K562 (cell line): ENCODE measurements around the gene DIAPH3. TPM values are rescaled to one million over a fixed set of nuclear protein-coding genes. Genes with fewer than 3 reads are reported as not detected.
A peak's percentile ranks its signal among the peaks of the same experiment; 100 is the strongest.

Experiments used
- ATAC-seq: fragments of 200-7000 bp; cut with Tn5 transposase; 3 replicates; pipeline ENCODE4 v1.9.1; 2020; ENCODE audit warnings: moderate library complexity
- BruUV-seq: library from RNA; stranded (reverse); fragments of 400-500 nt; replicated peaks from 2 replicates; lab custom pipeline; 2021; lab: Mats Ljungman, UMichigan
- CTCF ChIA-PET: fragments of 300-600 bp; formaldehyde crosslinking; extraction: SDS; loops from one replicate; lab custom pipeline; 2021; ENCODE audit warnings: low intra/inter-chr PET ratio; lab: Yijun Ruan, JAX
- POLR2A ChIA-PET: fragments of 300-600, 350-650 bp; sonication (Branson Sonifier 250); formaldehyde crosslinking; extraction: SDS; loops from one replicate; lab custom pipeline; 2021; ENCODE audit warnings: antibody characterized with exemption, inconsistent platforms; lab: Yijun Ruan, JAX
- DNase-seq, 4 experiments: peaks; one replicate each; pipeline versions ENCODE4 v3.0.0 to v3.0.0-alpha.2; 2011 to 2018; ENCODE audit warnings: low spot score in 3 of 4, mixed read lengths in 3 of 4; ENCODE audit errors: extremely low read depth in 1 of 4
- FAIRE-seq: peaks from 2 replicates; lab custom pipeline; 2011; peaks lifted over from hg19 to GRCh38; lab: Jason Lieb, UNC
- H2AFZ ChIP-seq: 2 replicates; pipeline ENCODE4 v1.6.0; 2011; ENCODE audit warnings: low read depth, low read length, control low read depth, inconsistent platforms
- H3K27ac ChIP-seq: fragments of 200-600 bp; 3 replicates; pipeline ENCODE4 v1.8.0; 2011; ENCODE audit warnings: low read depth, mild to moderate bottlenecking, control low read depth, inconsistent platforms, low read length, moderate library complexity, mixed read lengths; ENCODE audit errors: extremely low read depth
- H3K27me3 ChIP-seq, 2 experiments: fragments of 300-600 bp in 1 of 2; 2 replicates in 1 of 2; 3 replicates in 1 of 2; pipeline versions ENCODE4 v1.6.0 to v1.8.0; 2011; ENCODE audit warnings: inconsistent platforms in 2 of 2, low read length in 2 of 2, mild to moderate bottlenecking in 1 of 2, mixed read lengths in 1 of 2, moderate library complexity in 1 of 2; ENCODE audit not compliant: control insufficient read depth in 2 of 2, insufficient read depth in 2 of 2
- H3K36me3 ChIP-seq: fragments of 300-600 bp; 3 replicates; pipeline ENCODE4 v1.8.0; 2011; ENCODE audit warnings: mild to moderate bottlenecking, low read length, inconsistent platforms; ENCODE audit not compliant: control insufficient read depth, insufficient read depth
- H3K4me1 ChIP-seq, 2 experiments: fragments of 200-600 bp in 1 of 2; replicated peaks in 1 of 2; 2 replicates in 1 of 2; 3 replicates in 1 of 2; pipeline versions ENCODE4 v1.5.1 to v1.8.0; 2011; ENCODE audit warnings: inconsistent platforms in 2 of 2, low read length in 2 of 2, mild to moderate bottlenecking in 1 of 2, mixed read lengths in 1 of 2, moderate library complexity in 1 of 2; ENCODE audit not compliant: control insufficient read depth in 2 of 2, insufficient read depth in 2 of 2
- H3K4me2 ChIP-seq: 2 replicates; pipeline ENCODE4 v1.6.1; 2011; ENCODE audit warnings: low read length, control low read depth, inconsistent platforms, mixed read lengths; ENCODE audit not compliant: insufficient read depth
- H3K4me3 ChIP-seq: fragments of 200-600 bp; sonication (generic), shearing (Covaris generic); 2 replicates; pipeline ENCODE4 v1.5.1; 2016; ENCODE audit warnings: control low read depth, inconsistent platforms
- H3K79me2 ChIP-seq: fragments of 200-600 bp; 3 replicates; pipeline ENCODE4 v1.8.0; 2011; ENCODE audit warnings: low read length, inconsistent platforms; ENCODE audit not compliant: control insufficient read depth, insufficient read depth
- H3K9ac ChIP-seq, 2 experiments: 2 replicates each; pipeline versions ENCODE4 v1.6.0 to v1.6.1; 2011; ENCODE audit warnings: low read depth in 2 of 2, low read length in 2 of 2, control low read depth in 1 of 2, inconsistent platforms in 1 of 2, mild to moderate bottlenecking in 1 of 2, mixed read lengths in 1 of 2; ENCODE audit not compliant: insufficient read depth in 1 of 2
- H3K9me1 ChIP-seq: one replicate; pipeline ENCODE4 v1.6.0; 2011; ENCODE audit warnings: inconsistent platforms, mild to moderate bottlenecking, low read length, moderate library complexity; ENCODE audit not compliant: control insufficient read depth, insufficient read depth
- H3K9me3 ChIP-seq: replicated peaks from 2 replicates; pipeline ENCODE4 v1.5.1; 2011; ENCODE audit warnings: low read depth, low read length, inconsistent platforms; ENCODE audit not compliant: control insufficient read depth, insufficient read depth
- H4K20me1 ChIP-seq: replicated peaks from 2 replicates; pipeline ENCODE4 v1.6.1; 2011; ENCODE audit warnings: low read length, inconsistent platforms, mixed read lengths; ENCODE audit not compliant: control insufficient read depth, insufficient read depth
- ASH1L ChIP-seq: fragments of 450-650 bp; IDR thresholded peaks from 2 replicates; pipeline ENCODE4 v1.6.1; 2018; ENCODE audit warnings: borderline replicate concordance, mild to moderate bottlenecking, low read depth; ENCODE audit not compliant: partially characterized antibody
- DPF2 ChIP-seq: fragments of 450-650 bp; IDR thresholded peaks from 2 replicates; pipeline ENCODE4 v1.6.1; 2016
- IFI16 ChIP-seq: fragments of 250-450 bp; sonication (Bioruptor Pico); IDR thresholded peaks from 2 replicates; pipeline ENCODE4 v2.1.2; 2022; ENCODE audit warnings: mild to moderate bottlenecking, inconsistent platforms
- RAD21 ChIP-seq, 2 experiments: fragments of 250-450 bp in 1 of 2; fragments of 450-650 bp in 1 of 2; sonication (Bioruptor Pico) in 1 of 2; formaldehyde crosslinking in 1 of 2; IDR thresholded peaks in 1 of 2; conservative IDR thresholded peaks in 1 of 2; 2 replicates each; pipeline versions ENCODE4 v1.4.0 to v1.8.0; 2020 to 2022; ENCODE audit warnings: mild to moderate bottlenecking in 2 of 2, moderate library complexity in 1 of 2
- SMARCB1 ChIP-seq: IDR thresholded peaks from 2 replicates; pipeline ENCODE4 v1.6.1; 2011; ENCODE audit warnings: improper control_type of control experiment, low read depth; ENCODE audit not compliant: insufficient read length
- SMC3 ChIP-seq: conservative IDR thresholded peaks from 2 replicates; pipeline ENCODE4 v1.6.1; 2011; ENCODE audit warnings: low read depth, low read length, improper control_type of control experiment; ENCODE audit not compliant: insufficient read depth
- ZNF253 ChIP-seq: fragments of 250-450 bp; sonication (Bioruptor Pico); conservative IDR thresholded peaks from 2 replicates; pipeline ENCODE4 v1.6.1; 2021; ENCODE audit warnings: mild to moderate bottlenecking
- in situ Hi-C: fragments of 300-500 bp; cut with MboI; formaldehyde crosslinking; loops from 4 replicates; pipeline ENCODE4 v1.15.0; 2018; ENCODE audit warnings: inconsistent platforms, mixed read lengths
- intact Hi-C: fragments of 100-400 bp; cut with micrococcal nuclease; formaldehyde crosslinking; loops from 2 replicates; pipeline ENCODE4 v1.14.2; 2022
- polyA plus RNA-seq, 8 experiments: library from polyadenylated mRNA; depleted of rRNA in 4 of 8; stranded (reverse) in 5 of 8; unstranded in 3 of 8; fragments of >200 nt; fragmentation: Nextera tagmentation in 2 of 8; fragmentation: Illumina TruSeq in 1 of 8; extraction: Ambion mirVana in 2 of 8; extraction: Trizol in 1 of 8; gene quantifications; 2 replicates each; pipeline versions ENCODE4 v1.2.1 to v1.2.3, GENCODE V29; 2011 to 2014; ENCODE audit warnings: inconsistent platforms in 1 of 8, missing spikeins in 1 of 8
- total RNA-seq, 7 experiments: library from RNA; depleted of rRNA in 6 of 7; stranded (reverse); fragments of >200 nt in 6 of 7; fragmentation: Illumina TruSeq in 2 of 7; extraction: Trizol in 2 of 7; gene quantifications; 2 replicates each; pipeline versions ENCODE4 v1.2.1 to v1.2.3, GENCODE V29; 2011 to 2021; ENCODE audit warnings: low replicate concordance in 1 of 7
- TF ChIP-seq, protein P1 (sequence below), 3 experiments: IDR thresholded peaks in 2 of 3; conservative IDR thresholded peaks in 1 of 3; 2 replicates each; pipeline ENCODE4 v1.5.1; 2011 to 2012; ENCODE audit warnings: low read length in 3 of 3, mild to moderate bottlenecking in 3 of 3, control low read depth in 2 of 3, improper control_type of control experiment in 1 of 3, inconsistent platforms in 1 of 3, low read depth in 1 of 3, mixed read lengths in 1 of 3, moderate library complexity in 1 of 3; ENCODE audit not compliant: insufficient read depth in 2 of 3
- TF ChIP-seq, protein P2 (sequence below): fragments of 200-800 bp; sonication (Bioruptor generic); IDR thresholded peaks from 2 replicates; pipeline ENCODE4 v1.6.1; 2017; ENCODE audit warnings: missing genetic modification characterization, missing compliant biosample characterization
- TF ChIP-seq, protein P3 (sequence below): fragments of 450-650 bp; formaldehyde crosslinking; IDR thresholded peaks from 2 replicates; pipeline ENCODE4 v1.4.0; 2022; ENCODE audit warnings: mild to moderate bottlenecking, moderate library complexity

DIAPH3 gene
- total and polyA plus RNA-seq, 9 of the 15 experiments (the other 6 are each of a cell fraction or from before 2014, with no cell fraction given): 9.0 to 18.7 (median 14.7) TPM

DNA sequence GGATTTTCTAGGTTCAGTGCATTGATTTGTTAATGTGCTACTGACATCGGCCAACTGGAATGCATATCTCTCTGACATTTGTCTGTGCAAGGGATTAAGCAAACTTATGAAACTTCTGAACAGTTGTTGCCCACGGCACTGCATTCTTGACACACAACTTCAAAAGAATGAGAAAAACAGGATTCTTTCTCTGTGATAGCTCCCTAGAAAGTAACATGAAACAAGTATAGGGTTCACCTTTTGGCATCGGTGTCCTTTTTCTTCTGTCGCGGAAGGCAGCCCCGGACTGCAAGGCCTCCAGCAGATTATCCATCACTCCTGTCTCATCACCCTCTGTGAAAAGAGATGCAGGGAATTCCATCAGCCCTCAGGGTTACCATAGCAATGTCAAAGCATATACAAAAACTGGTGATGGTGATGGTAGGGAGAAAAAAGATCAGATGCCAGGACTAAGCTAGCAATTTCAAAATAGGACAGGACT, 389.2 kb downstream of the DIAPH3 start (continued):
- no peak for TF ChIP-seq SMC3

DNA sequence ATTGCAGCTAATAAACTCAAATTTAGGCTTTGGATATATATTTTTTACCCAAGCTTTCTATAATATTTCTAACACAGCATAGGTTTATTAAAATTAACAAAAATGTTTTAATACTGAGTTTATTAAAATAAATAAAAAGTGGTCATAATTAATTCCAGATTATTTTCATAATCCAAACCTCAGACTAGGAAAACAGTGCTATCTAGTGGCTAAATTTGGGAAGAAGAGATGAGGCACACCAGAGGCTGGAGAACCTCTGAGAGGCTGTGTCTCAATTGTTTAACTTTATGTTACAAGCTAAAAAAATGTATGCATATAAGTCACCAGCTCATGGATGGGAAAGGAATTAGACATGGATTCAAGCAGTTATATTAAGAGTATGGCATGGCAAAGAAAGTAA, 392.5 kb downstream of the DIAPH3 start:
- Histone ChIP-seq H3K27me3 (no peaks in the 10 kb centered on the region), H3K9me1 (no peaks in the 10 kb centered on the region), H4K20me1 (no peaks in the 10 kb centered on the region), H3K4me2 (no peak overlapping the region), H3K4me1 (no peaks in the 10 kb centered on the region), H2AFZ (no peak overlapping the region), H3K79me2 (no peaks in the 10 kb centered on the region), H3K36me3 (no peaks in the 10 kb centered on the region), H3K4me3 (no peak overlapping the region), H3K9me3 (no peaks in the 10 kb centered on the region), H3K9ac (no peak overlapping the region), H3K27ac (no peak overlapping the region)
- intact Hi-C loops: loop anchor here (5.0 to 10.0 kb wide), 3 partner anchors 89 to 654 kb away; no protein-coding TSS in a partner anchor
- ATAC-seq (no peak), FAIRE-seq (no peak), DNase-seq (peak in 2 of 4 experiments; percentile 4 to 11)
- in situ Hi-C loops: no loop called here
- TF ChIP-seq, protein P1, sequence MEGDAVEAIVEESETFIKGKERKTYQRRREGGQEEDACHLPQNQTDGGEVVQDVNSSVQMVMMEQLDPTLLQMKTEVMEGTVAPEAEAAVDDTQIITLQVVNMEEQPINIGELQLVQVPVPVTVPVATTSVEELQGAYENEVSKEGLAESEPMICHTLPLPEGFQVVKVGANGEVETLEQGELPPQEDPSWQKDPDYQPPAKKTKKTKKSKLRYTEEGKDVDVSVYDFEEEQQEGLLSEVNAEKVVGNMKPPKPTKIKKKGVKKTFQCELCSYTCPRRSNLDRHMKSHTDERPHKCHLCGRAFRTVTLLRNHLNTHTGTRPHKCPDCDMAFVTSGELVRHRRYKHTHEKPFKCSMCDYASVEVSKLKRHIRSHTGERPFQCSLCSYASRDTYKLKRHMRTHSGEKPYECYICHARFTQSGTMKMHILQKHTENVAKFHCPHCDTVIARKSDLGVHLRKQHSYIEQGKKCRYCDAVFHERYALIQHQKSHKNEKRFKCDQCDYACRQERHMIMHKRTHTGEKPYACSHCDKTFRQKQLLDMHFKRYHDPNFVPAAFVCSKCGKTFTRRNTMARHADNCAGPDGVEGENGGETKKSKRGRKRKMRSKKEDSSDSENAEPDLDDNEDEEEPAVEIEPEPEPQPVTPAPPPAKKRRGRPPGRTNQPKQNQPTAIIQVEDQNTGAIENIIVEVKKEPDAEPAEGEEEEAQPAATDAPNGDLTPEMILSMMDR (IDR thresholded peaks at IDR 0.05 in 2 of 3, conservative IDR thresholded peaks at IDR 0.05 in 1 of 3; ENCODE audit: insufficient read depth in 2 of 3, low read depth in 1 of 3, low read length in 3 of 3): peak; percentile 7 to 48 (median 24); a peak in 2 of 6 replicates
- TF ChIP-seq RAD21 (CRISPR knock-in tag; conservative IDR thresholded peaks at IDR 0.05 in 1 of 2, IDR thresholded peaks at IDR 0.05 in 1 of 2) (peak; percentile 32 to 40), DPF2 (no peak), ASH1L (no peak), ZNF253 (CRISPR knock-in tag) (no peak), IFI16 (no peak), SMARCB1 (no peak)
- TF ChIP-seq, protein P2, sequence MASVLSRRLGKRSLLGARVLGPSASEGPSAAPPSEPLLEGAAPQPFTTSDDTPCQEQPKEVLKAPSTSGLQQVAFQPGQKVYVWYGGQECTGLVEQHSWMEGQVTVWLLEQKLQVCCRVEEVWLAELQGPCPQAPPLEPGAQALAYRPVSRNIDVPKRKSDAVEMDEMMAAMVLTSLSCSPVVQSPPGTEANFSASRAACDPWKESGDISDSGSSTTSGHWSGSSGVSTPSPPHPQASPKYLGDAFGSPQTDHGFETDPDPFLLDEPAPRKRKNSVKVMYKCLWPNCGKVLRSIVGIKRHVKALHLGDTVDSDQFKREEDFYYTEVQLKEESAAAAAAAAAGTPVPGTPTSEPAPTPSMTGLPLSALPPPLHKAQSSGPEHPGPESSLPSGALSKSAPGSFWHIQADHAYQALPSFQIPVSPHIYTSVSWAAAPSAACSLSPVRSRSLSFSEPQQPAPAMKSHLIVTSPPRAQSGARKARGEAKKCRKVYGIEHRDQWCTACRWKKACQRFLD (CRISPR knock-in tag): no peak
- TF ChIP-seq, protein P3, sequence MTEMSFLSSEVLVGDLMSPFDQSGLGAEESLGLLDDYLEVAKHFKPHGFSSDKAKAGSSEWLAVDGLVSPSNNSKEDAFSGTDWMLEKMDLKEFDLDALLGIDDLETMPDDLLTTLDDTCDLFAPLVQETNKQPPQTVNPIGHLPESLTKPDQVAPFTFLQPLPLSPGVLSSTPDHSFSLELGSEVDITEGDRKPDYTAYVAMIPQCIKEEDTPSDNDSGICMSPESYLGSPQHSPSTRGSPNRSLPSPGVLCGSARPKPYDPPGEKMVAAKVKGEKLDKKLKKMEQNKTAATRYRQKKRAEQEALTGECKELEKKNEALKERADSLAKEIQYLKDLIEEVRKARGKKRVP (CRISPR knock-in tag): no peak
- BruUV-seq: no TSS peak
- CTCF ChIA-PET: no interaction called here
- POLR2A ChIA-PET: no interaction called here
